Lower lobe of right lung (tissue), 2 donors: ENCODE data around the gene LATS2. TPM values are rescaled to one million over a fixed set of nuclear protein-coding genes. Genes with fewer than 3 reads are reported as not detected.

Experiments used
- ATAC-seq, 2 donors: fragments of 200-7000 bp; cut with Tn5 transposase; one replicate each; pipeline ENCODE4 v1.9.1; 2020 to 2022; ENCODE audit warnings: mild to moderate bottlenecking in 2 of 2, moderate library complexity in 2 of 2
- DNase-seq: peaks from one replicate; pipeline ENCODE4 v3.0.0-alpha.2; 2020
- H3K27ac ChIP-seq: fragments of 200-600 bp; one replicate; pipeline ENCODE4 v1.8.0; 2022
- H3K27me3 ChIP-seq: fragments of 200-600 bp; one replicate; pipeline ENCODE4 v1.8.0; 2022; ENCODE audit warnings: low read depth
- H3K36me3 ChIP-seq: fragments of 200-600 bp; one replicate; pipeline ENCODE4 v1.8.0; 2022; ENCODE audit warnings: mild to moderate bottlenecking
- H3K4me1 ChIP-seq: fragments of 200-600 bp; one replicate; pipeline ENCODE4 v1.8.0; 2022
- H3K4me3 ChIP-seq: fragments of 200-600 bp; one replicate; pipeline ENCODE4 v1.8.0; 2022; ENCODE audit warnings: mild to moderate bottlenecking
- H3K9me3 ChIP-seq: fragments of 200-600 bp; one replicate; pipeline ENCODE4 v1.8.0; 2022
- intact Hi-C: fragments of 100-400 bp; cut with DNase I; formaldehyde crosslinking; loops from one replicate; pipeline ENCODE4 v1.11.0; 2022
- total RNA-seq: library from RNA; stranded (reverse); fragmentation: NEBNext Ultra II Directional; extraction: Animal tissue kit (Norgen Biotek cat#: 25700); gene quantifications from one replicate; pipeline ENCODE4 v1.2.1, GENCODE V29; 2021
- TF ChIP-seq, protein P1 (sequence below): fragments of 200-600 bp; IDR thresholded peaks from one replicate; pipeline ENCODE4 v1.8.0; 2022; ENCODE audit warnings: antibody characterized with exemption, mild to moderate bottlenecking
- donor health status: DM: no; HTN: yes; CAD: no; lungs with severe emphysema.

The LATS2 gene
- total RNA-seq, 1 donor from 2014 or later: 26.1 TPM

DNA sequence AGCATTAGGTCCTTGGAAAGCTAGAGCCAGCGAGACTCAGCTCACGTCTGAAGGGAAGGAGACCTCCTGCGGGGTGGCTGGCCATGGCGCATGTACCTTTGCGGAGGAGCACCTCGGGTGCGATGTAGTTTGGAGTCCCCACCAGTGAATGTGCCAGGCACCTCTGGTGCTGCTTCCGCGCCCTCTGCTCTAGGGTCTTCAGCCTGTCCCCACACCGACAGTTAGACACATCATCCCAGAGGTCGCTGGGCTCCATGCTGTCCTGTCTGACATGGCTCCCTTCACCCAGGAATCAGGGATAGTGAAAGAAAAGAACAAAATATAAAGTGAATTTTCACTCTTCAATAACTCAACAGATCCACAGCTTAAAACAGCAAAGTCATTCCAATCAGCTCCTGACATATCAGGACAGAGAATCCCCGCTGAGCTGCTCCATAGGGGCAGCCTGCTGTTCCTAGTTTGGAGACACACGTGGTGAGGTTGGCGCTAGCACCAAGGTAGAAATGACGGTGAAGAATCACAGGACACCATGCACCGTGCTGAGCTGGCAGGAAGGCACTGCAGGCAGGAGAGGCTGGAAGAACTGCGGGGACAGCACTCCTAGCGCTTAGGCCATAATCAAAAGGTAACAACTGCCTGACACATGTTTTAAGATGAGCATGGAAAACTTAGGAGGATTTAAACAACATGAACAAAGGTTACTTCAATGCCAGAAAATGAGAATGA is 79.9 kb downstream of the LATS2 start:
- Histone ChIP-seq H3K27me3 (no peaks in the 10 kb centered on the region), H3K9me3 (no peaks in the 10 kb centered on the region), H3K4me1 (no peaks in the 10 kb centered on the region), H3K36me3 (peaks cover 91% of the 10 kb centered on the region), H3K27ac (no peak overlapping the region), H3K4me3 (no peak overlapping the region)
- TF ChIP-seq, protein P1, sequence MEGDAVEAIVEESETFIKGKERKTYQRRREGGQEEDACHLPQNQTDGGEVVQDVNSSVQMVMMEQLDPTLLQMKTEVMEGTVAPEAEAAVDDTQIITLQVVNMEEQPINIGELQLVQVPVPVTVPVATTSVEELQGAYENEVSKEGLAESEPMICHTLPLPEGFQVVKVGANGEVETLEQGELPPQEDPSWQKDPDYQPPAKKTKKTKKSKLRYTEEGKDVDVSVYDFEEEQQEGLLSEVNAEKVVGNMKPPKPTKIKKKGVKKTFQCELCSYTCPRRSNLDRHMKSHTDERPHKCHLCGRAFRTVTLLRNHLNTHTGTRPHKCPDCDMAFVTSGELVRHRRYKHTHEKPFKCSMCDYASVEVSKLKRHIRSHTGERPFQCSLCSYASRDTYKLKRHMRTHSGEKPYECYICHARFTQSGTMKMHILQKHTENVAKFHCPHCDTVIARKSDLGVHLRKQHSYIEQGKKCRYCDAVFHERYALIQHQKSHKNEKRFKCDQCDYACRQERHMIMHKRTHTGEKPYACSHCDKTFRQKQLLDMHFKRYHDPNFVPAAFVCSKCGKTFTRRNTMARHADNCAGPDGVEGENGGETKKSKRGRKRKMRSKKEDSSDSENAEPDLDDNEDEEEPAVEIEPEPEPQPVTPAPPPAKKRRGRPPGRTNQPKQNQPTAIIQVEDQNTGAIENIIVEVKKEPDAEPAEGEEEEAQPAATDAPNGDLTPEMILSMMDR: no peak
- intact Hi-C loops: no loop called here
- DNase-seq (peak; percentile 32), ATAC-seq (no peak)

DNA sequence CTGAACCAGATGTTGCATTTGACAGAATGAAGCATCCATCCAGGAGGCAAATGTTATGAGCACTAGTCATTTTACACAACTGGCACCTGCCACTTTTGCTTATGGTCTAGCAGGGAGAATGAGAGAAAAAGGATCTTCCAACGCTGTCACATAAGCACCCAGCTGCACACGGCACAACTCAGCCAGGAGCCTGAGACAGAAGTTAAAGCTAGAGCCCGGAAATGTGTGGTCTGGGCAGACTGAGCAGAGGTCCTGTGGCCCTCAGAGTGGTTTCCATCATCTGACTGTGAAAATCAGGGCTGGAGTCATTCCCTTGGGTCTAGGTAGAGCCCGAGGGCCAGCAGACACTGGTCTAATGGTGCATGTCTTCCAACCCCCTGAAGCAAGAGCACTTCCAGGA is 80.5 kb downstream of the LATS2 start:
- Histone ChIP-seq H3K4me1 (no peaks in the 10 kb centered on the region), H3K9me3 (no peaks in the 10 kb centered on the region), H3K27ac (no peak overlapping the region), H3K4me3 (no peak overlapping the region), H3K27me3 (no peaks in the 10 kb centered on the region), H3K36me3 (peaks cover 90% of the 10 kb centered on the region)
- intact Hi-C loops: no loop called here
- TF ChIP-seq, protein P1: no peak
- DNase-seq: no peak
- ATAC-seq: no peak

DNA sequence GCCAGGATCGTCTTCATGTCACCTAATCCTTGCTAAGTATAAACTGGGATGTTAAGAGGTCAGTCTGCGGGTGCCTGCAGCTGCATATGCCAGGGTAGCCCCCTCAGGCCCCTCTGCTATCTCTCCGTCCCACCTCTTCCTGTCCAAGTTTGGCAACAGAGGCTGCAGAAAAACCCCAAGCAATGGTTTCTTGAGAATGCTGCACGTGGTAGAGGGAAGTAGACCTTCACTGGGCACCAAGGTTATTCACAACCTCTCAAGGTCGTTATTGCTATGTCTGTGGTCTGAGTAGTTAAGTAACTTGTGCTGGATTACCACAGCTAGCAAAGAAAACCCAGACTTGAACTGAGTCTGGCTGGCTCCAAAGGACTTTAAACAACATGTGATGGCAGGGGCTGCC is 81.0 kb downstream of the LATS2 start:
- no peaks in the 10 kb centered on the region for H3K9me3 ChIP-seq
- no peak overlapping the region for H3K4me3 ChIP-seq
- DNase-seq (no peak), ATAC-seq (no peak)
- TF ChIP-seq, protein P1: no peak
- no peaks in the 10 kb centered on the region for H3K4me1 ChIP-seq
- no peaks in the 10 kb centered on the region for H3K27me3 ChIP-seq
- no peak overlapping the region for H3K27ac ChIP-seq
- intact Hi-C loops: no loop called here
- H3K36me3 ChIP-seq: peaks cover 89% of the 10 kb centered on the region

DNA sequence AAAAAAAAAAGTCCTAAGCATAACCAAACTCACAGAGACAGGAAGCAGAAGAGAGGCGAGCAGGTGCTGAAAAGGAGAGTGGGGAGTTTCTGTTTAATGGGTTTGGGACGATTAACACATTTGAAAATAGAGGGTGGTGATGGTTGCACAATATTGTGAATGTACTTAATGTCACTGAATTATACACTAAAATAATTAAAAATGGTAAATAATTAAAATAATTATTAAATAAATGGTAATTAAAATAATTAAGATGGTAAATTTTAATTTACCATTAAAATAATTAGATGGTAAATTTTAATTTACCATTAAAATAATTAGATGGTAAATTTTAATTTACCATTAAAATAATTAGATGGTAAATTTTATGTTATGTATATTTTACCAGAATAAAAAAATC is 84.0 kb downstream of the LATS2 start:
- no peaks in the 10 kb centered on the region for H3K4me1 ChIP-seq
- H3K4me3 ChIP-seq: no peak overlapping the region
- H3K27ac ChIP-seq: no peak overlapping the region
- TF ChIP-seq, protein P1: no peak
- intact Hi-C loops: no loop called here
- peaks cover 95% of the 10 kb centered on the region for H3K36me3 ChIP-seq
- H3K9me3 ChIP-seq: no peaks in the 10 kb centered on the region
- ATAC-seq: no peak
- DNase-seq: no peak
- no peaks in the 10 kb centered on the region for H3K27me3 ChIP-seq

DNA sequence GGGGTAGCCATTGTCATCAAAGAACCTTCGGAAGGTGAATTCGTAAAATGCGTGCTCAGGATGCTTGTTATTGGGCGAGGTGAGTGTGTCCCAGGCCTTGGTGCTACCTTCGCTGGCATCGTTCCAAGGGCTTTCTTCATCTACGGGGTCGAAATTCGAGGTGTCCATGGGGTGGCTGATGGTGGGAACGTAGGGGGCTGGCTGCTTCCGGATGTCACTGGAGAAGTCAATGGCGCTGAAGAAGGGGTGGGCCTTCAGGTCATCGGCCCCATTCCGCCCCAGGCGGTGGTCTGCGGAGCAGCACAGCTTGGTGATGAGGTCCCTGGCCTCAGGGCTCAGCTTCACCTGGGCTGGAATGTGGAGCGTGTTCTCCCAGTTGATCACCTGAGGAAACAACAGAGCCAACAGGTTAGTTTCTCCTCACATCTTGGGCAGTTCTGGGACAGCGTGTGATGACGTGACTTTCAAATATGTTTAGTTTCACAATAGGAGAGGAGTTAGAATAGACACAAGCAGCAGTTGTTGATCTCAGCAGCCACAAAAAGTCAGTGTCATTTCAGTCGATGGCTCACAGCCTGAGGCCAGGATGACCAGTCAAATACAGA is 86.3 kb downstream of the LATS2 start:
- H3K4me3 ChIP-seq: no peak overlapping the region
- ATAC-seq (no peak), DNase-seq (peak; percentile 35)
- H3K27me3 ChIP-seq: no peaks in the 10 kb centered on the region
- TF ChIP-seq, protein P1: no peak
- intact Hi-C loops: no loop called here
- H3K36me3 ChIP-seq: peaks cover 79% of the 10 kb centered on the region
- H3K27ac ChIP-seq: no peak overlapping the region
- no peaks in the 10 kb centered on the region for H3K4me1 ChIP-seq
- no peaks in the 10 kb centered on the region for H3K9me3 ChIP-seq
